NOMO-1 treated with DMSO at 0.1 percent for 48 hours (cell line): ENCODE data around the gene ARID1B.

Experiments
- DNase-seq: peaks from one replicate; lab custom pipeline; 2025; ENCODE audit not compliant: unreplicated experiment; lab: John Stamatoyannopoulos, UW

Gene ARID1B

DNA sequence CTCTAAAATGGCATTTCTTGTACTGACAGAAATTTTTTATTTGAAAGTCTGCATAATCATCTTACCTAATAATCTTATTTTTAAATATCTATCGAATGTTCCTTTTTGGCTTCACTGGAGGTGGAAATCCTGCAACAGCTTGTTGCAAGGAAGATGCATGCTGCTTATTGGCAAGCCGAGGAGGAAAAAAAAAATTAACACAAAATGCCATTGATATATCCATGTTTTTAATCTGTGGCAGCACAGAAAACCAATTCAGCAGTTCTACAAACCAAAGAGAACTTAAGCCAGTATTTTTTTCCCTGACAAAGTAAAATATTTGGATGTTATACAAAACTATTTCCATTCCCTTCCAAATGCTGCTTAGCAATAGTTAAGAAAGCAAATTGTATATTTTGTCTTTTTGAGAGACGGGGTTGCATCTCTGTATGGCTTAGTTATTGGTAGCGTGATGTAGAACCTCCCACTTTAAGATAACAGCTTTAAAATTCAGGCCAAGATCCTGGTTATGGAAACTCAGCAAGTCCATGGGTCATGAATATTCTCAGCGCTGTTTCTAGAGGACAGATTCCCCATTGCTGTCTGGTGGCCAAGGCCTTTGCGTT is 314.8 kb downstream of the ARID1B start:
- DNase-seq: no peak

DNA sequence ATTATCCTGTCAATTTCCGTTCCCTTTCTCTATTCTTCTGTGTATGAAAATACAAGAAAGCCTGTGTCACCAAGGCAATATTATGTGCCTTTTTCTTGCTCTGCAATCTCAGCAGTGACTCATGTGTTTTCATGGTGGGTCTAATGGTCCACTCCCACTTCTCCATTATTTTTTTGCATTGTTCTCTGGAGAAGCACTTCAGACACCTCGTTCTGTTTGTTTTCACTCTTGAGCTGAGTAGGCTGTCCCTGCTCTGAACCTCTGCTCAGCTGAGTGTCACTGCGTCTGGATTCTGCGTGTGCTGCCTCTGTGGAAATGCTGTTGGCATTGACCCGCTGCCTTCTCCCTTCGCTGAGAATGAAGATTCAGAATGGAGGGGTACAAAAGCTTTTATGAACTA is 315.6 kb downstream of the ARID1B start:
- DNase-seq: no peak

DNA sequence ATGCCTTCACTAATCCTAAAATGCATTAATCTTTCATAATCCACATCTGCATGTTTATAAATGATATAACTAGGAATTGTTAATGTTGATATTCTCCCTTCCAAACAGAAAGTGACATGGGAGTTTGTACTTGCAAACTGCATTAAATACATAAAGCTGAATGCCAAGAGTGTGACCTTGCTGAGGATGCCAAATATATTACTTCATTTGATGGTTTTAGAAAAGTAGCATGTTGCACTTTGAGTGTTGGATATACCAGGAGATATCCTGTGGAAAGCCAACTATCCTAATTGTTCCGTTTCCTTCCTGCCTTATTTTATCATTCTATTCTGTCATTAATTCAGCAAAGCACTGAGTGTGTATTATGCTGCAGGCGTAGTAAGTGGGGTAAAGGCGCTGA is 316.4 kb downstream of the ARID1B start:
- DNase-seq: no peak

DNA sequence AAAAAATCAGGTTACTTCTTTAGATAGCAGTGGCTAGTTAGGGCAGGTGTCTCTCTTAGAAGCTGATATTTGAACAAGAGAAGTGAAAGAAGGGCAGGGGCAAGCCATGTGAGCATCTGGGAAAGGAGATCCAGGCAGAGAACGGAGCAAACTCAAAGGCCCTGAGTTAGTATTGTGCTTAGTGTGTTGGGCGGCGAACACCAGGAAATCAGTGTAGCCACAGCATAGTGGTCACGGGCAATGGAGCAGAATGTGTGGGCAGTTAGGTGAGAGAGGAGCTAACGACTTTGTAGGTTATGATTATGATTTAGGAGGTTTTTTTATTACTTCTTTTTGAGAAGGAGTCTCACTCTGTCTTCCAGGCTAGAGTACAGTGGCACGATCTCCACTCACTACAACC is 316.9 kb downstream of the ARID1B start:
- no peak for DNase-seq

DNA sequence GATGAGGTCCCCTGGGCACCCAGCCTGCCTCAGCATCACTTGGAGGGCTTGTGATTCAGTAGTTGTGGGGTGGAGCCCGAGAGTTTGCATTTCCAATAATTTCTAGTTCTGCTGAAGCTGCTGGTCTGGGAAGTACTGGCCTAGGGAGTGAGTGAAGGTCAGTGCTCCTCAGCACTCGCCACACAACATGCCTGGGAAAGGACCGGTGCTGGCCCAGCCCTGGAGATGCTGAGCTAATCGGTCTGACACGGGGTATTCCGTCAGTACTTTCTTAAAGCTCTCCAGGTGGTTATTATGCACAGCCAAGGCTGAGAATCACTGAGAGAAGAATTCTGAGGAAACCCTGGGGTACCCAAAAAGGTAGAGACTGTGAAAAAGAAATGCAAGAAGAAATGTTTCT is 317.9 kb downstream of the ARID1B start:
- no peak for DNase-seq

DNA sequence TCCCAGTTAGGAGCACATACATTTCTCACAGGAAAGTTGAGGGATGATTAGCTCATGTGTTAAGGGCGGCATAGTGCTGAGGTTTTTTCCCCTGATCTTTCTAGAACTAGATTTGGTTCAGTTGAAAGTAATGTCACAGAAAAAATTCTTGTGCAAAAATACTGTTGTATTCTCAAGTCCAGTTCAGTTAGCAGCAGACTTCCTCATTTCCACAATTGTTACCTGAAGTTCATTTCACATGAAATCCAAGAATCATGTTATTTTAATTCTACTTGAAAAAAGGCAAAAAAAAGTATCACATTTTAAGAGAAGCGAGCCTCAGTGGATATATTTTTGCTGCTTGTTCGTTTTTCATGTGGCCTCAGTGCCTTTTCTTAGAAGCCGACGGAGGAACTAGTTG is 318.4 kb downstream of the ARID1B start:
- no peak for DNase-seq

DNA sequence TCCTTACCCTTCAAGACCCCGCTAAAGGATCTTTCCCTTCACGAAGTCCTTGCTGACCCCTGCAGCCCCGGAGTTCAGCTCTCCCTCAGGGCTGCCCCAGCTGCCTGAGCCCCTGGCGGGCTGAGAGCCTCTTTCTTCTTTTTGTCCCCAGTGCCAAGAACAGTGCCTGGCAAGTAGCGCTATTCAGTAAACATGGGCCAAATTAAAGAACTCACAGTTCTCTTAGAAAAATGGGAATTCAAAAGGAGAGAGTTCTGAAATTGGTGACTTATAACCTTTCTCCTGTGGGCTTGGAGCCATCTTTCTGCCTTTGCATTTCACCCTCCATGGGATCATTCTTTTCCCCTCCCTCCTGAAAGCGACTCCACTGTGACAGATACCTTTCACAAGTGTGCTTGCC is 318.9 kb downstream of the ARID1B start:
- DNase-seq: no peak

DNA sequence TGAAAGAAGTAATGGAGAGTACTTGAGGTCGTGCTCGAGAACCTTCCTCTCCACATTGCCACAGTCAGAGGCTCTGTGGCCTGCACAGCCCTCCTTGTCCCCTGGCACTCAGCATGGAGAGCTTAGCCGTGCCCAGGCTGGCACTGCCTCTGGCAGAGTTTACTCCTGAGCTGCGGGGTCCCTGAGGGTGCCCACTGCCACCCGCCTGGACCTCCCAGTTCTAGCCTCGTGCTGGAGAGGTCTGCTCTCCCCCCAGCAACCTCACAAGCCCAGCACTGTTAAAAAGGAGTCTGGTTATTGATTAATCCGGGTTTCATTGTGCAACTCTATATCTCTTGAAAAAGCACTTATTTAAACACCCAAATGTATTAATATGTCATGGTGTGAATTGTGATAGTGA is 319.3 kb downstream of the ARID1B start:
- DNase-seq: no peak

DNA sequence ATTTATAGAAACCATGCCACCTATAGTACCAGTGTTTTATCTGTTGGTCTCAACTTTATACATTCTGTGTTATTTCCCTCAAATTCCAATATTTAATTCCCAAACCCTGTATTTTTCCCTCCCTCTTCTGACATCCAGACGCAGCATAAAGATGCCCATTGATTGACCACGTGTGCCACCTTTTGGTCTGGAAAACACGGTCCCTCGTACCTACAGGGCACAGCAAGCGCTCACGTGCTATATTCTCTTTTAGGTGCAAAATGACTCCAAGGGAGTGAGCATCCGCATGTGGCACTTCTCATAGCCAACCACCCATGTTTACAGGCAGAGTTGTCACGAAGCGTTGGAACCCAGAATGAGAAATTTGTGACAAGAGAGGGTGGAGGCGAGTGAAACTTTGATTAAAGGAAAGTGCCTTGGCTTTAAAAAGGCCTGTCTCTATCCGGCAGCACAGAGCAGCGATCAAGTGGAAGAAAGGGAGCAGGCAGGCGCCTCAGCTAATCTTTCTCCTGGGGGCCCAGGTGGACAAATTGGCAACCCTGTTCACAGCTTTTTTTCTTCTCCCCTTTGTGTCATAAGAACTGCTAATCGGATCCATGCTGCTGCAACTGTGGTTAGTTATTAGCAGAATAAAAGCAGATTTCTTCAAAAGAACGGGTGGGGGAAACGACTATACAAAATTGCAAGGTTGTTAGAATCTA is 320.2 kb downstream of the ARID1B start:
- DNase-seq: no peak

DNA sequence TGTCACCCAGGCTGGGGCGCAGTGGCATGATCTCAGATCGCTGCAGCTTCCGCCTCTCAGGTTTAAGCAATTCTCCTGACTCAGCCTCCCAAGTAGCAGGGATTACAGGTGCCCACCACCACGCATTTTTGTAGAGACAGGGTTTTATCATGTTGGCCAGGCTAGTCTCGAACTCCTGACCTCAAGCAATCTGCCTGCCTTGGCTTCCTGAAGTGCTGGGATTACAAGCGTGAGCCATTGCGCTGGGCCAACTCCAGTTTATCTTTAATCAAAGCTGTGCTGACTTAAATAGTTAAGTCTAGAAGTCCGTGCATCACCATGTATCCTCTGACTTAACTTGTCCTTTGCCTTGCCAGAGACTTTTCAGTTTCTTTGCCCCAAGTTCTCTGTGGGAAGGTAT is 321.8 kb downstream of the ARID1B start:
- no peak for DNase-seq

DNA sequence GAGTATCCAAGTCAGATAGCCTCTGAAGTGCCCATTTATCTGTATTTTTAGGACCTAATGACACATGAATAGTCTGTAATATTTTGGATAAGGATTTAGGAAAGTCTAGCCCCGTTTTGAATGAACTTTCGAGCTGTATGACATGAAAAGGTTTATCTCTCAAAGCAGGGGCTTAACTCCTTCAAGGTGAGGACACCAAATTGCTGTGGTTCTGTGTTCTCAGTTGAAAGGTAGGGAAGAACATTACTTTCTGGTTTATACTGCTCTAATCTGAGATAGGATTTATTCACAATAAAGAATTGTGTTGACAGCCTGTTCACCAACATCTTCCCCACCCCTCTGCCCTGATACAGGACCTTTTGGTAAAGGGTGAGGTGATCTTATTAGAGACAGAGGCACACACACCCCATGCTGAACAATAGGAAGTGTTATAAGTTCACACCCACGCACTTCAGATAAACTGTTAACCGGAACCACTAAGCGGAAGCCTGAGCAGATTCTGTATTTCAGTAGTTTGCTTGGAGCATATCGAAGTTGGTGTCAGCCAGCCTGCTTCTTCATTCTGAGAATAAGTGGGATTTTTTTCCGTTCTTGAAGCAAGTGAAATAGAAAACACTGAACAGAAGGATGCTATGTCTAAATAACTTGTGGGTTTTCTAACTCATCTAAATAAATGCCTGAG is 322.9 kb downstream of the ARID1B start:
- DNase-seq: no peak

DNA sequence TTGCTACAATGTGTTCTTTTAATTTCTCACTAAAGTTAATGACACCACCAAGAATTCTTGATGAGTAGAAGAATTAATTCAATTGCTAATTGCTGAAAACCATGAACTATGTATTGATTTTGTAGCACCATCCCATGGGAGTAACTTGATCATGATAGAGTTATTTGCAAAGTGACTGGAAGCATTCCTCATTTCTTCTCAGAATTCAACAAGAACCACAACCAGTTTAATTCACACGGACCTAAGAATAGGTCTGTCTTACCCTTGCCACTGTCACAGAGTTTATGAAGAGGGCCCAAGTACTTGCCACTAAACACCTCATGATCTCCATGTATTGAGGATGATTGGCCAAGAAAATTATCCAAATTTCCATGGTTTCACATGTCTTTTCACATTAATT is 324.0 kb downstream of the ARID1B start:
- no peak for DNase-seq

DNA sequence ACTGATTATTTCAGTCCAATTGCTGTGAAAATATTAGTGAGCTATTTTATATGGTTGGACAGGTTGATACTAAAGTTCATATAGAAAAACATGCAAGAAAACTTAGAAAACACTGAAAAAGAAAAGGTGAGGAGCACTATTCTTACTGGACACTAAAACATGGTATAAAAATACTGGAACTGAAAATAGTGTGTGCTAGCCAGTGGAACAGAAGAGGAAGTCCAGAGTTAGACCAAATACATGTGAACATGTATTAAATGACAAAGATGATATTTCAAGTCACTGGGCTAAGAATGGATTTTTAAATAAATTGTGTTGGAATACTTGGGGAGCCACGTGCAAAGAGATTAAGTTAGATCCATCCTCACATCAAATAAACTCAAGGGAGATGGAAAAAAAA is 327.6 kb downstream of the ARID1B start:
- peak; percentile 20 for DNase-seq

DNA sequence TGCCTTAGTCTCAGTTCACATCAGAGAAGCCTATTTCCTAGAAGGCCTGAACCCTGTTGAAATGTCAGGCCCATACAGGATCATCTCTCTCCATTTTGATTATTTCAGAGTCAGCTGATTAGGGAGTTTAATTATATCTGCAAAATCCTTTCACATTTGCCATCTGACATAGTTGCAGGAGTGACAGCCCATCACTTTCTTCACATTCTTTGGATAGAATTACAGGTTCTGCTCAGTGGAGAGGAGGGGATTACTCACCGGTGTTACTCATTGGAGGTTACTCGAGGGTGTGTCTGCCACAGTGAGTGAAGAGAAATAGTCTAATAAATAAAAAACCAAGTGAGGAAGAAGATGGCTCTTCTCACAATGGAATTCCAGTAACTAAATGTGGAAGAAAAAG is 329.3 kb downstream of the ARID1B start:
- DNase-seq: no peak

DNA sequence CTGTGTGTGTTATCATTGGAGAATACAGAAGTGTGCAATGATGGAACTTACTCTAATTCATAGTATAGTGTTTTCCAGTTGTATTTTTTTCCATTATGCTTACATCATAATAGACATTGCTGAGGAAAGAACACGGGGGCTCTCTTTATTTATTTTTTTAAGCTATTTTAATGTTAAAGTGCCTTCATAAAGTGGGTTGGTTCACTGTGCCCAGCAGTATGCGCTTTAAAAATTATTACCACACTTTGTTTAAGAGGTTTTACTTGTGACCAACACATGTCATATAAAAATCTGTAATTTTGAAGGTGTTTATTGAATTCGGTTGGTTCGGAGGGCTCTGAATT is 330.4 kb downstream of the ARID1B start:
- no peak for DNase-seq

DNA sequence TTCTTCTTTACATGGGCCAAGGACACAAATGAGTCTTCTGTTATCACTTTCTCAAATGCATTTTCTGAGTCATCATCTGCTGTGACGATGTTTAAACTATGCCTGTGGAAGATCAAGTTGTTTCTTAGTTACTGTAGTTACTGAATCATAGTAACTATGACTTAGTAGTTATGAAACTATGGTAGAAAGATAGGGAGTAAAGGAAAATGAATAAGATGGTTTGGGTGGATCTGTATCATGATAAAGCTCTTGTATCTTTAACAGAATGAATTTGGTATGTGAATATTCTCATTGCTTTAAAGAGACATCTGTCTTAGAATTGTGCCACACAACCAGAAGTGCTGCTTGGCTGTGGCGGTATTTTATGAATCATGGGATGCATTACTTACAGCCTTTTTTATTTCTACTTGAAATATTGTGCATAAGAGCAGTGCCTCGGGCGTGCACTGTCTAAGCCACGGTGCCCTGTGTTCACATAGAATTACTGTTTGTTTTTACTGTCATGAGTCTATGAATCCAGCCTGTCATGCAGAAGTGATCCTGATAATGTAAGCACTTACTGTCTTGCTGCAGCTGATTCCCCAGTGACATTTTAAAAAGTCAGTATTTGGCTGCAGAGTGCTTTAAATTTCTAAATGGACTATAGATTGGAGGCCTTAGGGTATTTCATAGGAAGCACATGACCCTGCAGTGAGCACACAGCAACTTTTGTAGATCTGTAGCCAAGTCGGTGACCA is 330.9 kb downstream of the ARID1B start:
- DNase-seq: no peak

DNA sequence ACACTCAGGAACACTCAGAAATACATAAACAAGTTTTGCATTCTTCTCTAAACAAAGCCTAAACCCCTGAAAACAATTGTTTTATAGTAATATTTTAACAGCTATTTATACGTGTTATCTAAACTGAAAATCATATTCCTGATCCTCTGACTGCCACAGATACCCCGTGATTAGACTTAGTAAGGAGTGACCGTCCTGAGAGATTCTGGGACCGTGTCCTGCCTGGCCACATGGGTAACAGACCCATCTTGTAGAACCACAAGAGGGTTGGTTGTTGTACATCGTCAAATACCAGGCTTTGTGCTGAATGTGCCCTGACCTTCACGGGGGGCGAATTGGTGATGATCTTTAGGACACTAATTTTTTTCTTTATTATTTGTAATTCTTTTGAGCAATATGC is 331.7 kb downstream of the ARID1B start:
- no peak for DNase-seq

DNA sequence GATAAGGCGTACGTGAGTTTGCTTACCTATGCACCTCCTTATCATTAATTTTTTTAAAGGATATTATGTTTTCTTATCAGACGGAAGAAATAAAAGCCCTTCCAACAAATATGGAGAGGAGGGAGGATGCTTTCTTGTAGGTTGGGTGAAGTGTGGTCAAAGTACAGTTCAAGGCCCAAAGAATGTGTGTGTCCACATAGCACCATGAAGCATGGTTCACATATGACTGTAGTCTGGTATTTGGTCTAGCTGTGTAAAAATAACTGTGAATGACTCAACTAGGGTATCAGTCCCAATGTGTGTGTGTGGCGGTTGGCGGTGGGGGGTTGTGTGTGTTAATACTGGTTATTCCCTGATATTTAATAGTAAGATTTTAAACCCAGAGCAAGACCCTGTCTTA is 333.4 kb downstream of the ARID1B start:
- no peak for DNase-seq

DNA sequence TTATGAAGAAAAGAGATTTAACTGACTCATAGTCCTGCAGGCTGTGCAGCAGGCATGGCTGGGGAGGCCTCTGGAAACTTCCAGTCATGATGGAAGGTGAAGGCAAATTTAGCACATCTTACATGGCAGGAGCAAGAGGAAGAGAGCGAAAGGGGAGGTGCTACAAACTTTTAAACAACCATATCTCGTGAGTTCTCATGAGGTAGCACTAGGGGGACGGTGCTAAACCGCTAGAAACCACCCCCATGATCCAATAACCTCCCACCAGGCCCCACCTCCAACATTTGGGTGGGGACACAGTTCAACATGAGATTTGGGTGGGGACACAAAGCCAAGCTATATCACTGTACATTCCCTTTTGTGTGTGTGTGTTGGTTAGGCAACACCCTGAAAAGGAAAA is 336.2 kb downstream of the ARID1B start:
- no peak for DNase-seq

DNA sequence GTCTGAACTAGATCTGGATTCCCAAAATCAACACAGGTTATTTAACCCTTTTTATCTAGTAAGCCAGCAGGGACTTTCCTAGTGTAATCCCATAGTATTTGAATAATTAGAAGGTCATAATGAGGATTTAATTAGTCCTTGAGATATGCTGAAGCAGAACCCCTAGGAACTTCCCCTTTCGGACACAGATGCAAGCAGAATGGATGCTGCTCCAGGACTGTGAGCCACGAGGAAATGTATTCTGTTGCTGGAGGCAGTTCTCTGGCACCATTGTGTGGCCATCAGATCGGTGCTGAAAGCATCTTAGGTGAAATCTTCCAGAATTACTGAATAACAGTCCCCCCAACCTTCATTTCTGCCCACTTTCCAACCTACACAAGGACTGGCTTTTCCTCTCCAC is 339.2 kb downstream of the ARID1B start:
- DNase-seq: no peak

DNA sequence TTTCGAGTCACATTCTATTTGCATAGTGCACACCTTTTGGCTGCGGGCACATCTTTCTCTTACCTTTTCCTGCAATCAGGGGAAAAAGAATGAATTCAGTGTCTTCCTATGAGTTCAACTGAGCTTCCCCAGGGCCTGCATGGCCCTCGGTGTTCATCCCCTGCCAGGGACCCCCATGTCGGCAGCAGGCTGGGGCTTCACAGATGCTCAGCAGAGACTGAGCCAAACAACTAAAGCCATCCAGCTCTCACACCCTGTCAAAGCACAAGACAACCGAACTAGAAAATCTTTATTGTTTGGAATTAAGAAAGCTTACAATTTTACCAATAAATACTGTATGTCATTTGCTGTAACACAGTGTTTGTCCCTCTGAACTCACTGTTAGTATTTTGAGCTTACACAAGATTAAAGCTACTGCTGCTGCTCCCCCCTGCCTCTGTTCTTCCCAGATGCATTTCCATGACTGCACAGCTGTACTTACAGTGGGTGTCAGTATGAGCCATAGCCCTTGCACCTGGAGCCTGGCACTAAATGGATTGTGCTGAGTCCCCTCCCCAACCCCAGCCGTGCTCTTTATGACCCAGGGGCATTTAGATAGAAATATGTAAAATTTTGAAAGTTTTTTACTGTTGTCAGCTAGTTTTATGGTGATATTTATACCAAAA is 340.4 kb downstream of the ARID1B start:
- DNase-seq: no peak
